H9 (cell line): ENCODE results near the gene SMURF1. TPM values are rescaled to one million over a fixed set of nuclear protein-coding genes. Genes with fewer than 3 reads are reported as not detected.

Experiments
- DNase-seq: peaks from one replicate; pipeline ENCODE4 v3.0.0-alpha.2; 2017
- H2AFZ ChIP-seq: one replicate; pipeline ENCODE4 v1.6.1; 2013; ENCODE audit warnings: mild to moderate bottlenecking, low read length, control low read depth, moderate library complexity
- H2AK5ac ChIP-seq: 2 replicates; pipeline ENCODE4 v1.6.1; 2013; ENCODE audit warnings: low read length, control low read depth, mixed read lengths; ENCODE audit not compliant: insufficient read length
- H2BK120ac ChIP-seq: one replicate; pipeline ENCODE4 v1.6.1; 2013; ENCODE audit warnings: low read depth, mild to moderate bottlenecking, low read length, control low read depth, inconsistent platforms; ENCODE audit not compliant: poor library complexity, severe bottlenecking
- H2BK12ac ChIP-seq: 2 replicates; pipeline ENCODE4 v1.6.1; 2013; ENCODE audit warnings: low read length, control low read depth, mixed read lengths, low read depth; ENCODE audit not compliant: insufficient read length
- H2BK15ac ChIP-seq: 2 replicates; pipeline ENCODE4 v1.6.1; 2013; ENCODE audit warnings: low read depth, low read length, control low read depth
- H2BK20ac ChIP-seq: one replicate; pipeline ENCODE4 v1.6.1; 2013; ENCODE audit warnings: low read depth, mild to moderate bottlenecking, low read length, control low read depth, inconsistent platforms; ENCODE audit not compliant: poor library complexity, severe bottlenecking
- H2BK5ac ChIP-seq: 2 replicates; pipeline ENCODE4 v1.6.1; 2013; ENCODE audit warnings: low read length, control low read depth, mixed read lengths; ENCODE audit not compliant: insufficient read length
- H3K14ac ChIP-seq: 2 replicates; pipeline ENCODE4 v1.6.1; 2013; ENCODE audit warnings: low read length, control low read depth; ENCODE audit not compliant: insufficient read depth
- H3K18ac ChIP-seq: 2 replicates; pipeline ENCODE4 v1.6.1; 2013; ENCODE audit warnings: low read depth, mild to moderate bottlenecking, mixed read lengths, low read length, control low read depth; ENCODE audit not compliant: insufficient read length
- H3K23ac ChIP-seq: 2 replicates; pipeline ENCODE4 v1.6.1; 2013; ENCODE audit warnings: low read length, control low read depth, mixed read lengths, low read depth; ENCODE audit not compliant: insufficient read length
- H3K23me2 ChIP-seq: 2 replicates; pipeline ENCODE4 v1.6.1; 2013; ENCODE audit warnings: low read depth, mild to moderate bottlenecking, mixed read lengths, low read length, control low read depth; ENCODE audit not compliant: insufficient read length, poor library complexity, severe bottlenecking
- H3K27ac ChIP-seq: 2 replicates; pipeline ENCODE4 v1.5.1; 2013; ENCODE audit warnings: low read length, control low read depth, mixed read lengths, low read depth; ENCODE audit not compliant: insufficient read length
- H3K27me3 ChIP-seq: 2 replicates; pipeline ENCODE4 v1.6.1; 2013; ENCODE audit warnings: low read length, control low read depth, inconsistent platforms; ENCODE audit not compliant: insufficient read depth
- H3K4ac ChIP-seq: 2 replicates; pipeline ENCODE4 v1.6.1; 2013; ENCODE audit warnings: low read depth, mild to moderate bottlenecking, control low read depth, inconsistent platforms, low read length, moderate library complexity
- H3K4me1 ChIP-seq: 2 replicates; pipeline ENCODE4 v1.6.1; 2013; ENCODE audit warnings: low read length, control low read depth, inconsistent platforms; ENCODE audit not compliant: insufficient read depth
- H3K4me2 ChIP-seq: 2 replicates; pipeline ENCODE4 v1.6.1; 2013; ENCODE audit warnings: low read length, control low read depth, mixed read lengths; ENCODE audit not compliant: insufficient read length, insufficient read depth
- H3K56ac ChIP-seq: 2 replicates; pipeline ENCODE4 v1.6.1; 2013; ENCODE audit warnings: low read depth, mild to moderate bottlenecking, mixed read lengths, low read length, control low read depth; ENCODE audit not compliant: insufficient read length
- H3K79me1 ChIP-seq: 2 replicates; pipeline ENCODE4 v1.6.1; 2013; ENCODE audit warnings: low read depth, mild to moderate bottlenecking, moderate library complexity, low read length, control low read depth, inconsistent platforms; ENCODE audit not compliant: insufficient read depth, poor library complexity, severe bottlenecking
- H3K79me2 ChIP-seq: 2 replicates; pipeline ENCODE4 v1.6.1; 2013; ENCODE audit warnings: low read length, control low read depth, inconsistent platforms; ENCODE audit not compliant: insufficient read depth
- H3K9ac ChIP-seq: 2 replicates; pipeline ENCODE4 v1.6.1; 2013; ENCODE audit warnings: low read length, control low read depth, mixed read lengths; ENCODE audit not compliant: insufficient read length; ENCODE audit errors: extremely low read depth
- H3K9me3 ChIP-seq: one replicate; pipeline ENCODE4 v1.6.1; 2013; ENCODE audit warnings: low read depth, low read length, inconsistent platforms; ENCODE audit not compliant: control insufficient read depth
- H3T11ph ChIP-seq: one replicate; pipeline ENCODE4 v1.6.1; 2013; ENCODE audit warnings: mild to moderate bottlenecking, low read length, control low read depth, inconsistent platforms
- H4K20me1 ChIP-seq: one replicate; pipeline ENCODE4 v1.6.1; 2013; ENCODE audit not compliant: control insufficient read depth, insufficient read length, insufficient read depth
- H4K5ac ChIP-seq: 2 replicates; pipeline ENCODE4 v1.6.1; 2013; ENCODE audit warnings: low read depth, mild to moderate bottlenecking, mixed read lengths, low read length, control low read depth; ENCODE audit not compliant: insufficient read length
- H4K8ac ChIP-seq: replicated peaks from 2 replicates; pipeline ENCODE4 v1.6.1; 2013; ENCODE audit warnings: low read length, control low read depth, mixed read lengths, low read depth; ENCODE audit not compliant: insufficient read length
- H4K91ac ChIP-seq: 2 replicates; pipeline ENCODE4 v1.6.1; 2013; ENCODE audit warnings: low read depth, mild to moderate bottlenecking, moderate library complexity, mixed read lengths, low read length, control low read depth; ENCODE audit not compliant: insufficient read length
- H3K27ac Mint-ChIP-seq, 3 experiments: 2 replicates in 2 of 3; 3 replicates in 1 of 3; pipeline ENCODE4 v1.8.0; 2020 to 2021; ENCODE audit warnings: mixed read lengths in 3 of 3, mild to moderate bottlenecking in 1 of 3, moderate library complexity in 1 of 3
- H3K27me3 Mint-ChIP-seq: 2 replicates; pipeline ENCODE4 v1.8.0; 2021; ENCODE audit warnings: low read depth, mild to moderate bottlenecking, moderate library complexity, mixed read lengths
- H3K36me3 Mint-ChIP-seq, 3 experiments: 2 replicates in 2 of 3; 3 replicates in 1 of 3; pipeline ENCODE4 v1.8.0; 2020 to 2021; ENCODE audit warnings: low read depth in 3 of 3, mixed read lengths in 3 of 3; ENCODE audit not compliant: insufficient read depth in 1 of 3
- H3K4me1 Mint-ChIP-seq, 2 experiments: 2 replicates each; pipeline ENCODE4 v1.8.0; 2020; ENCODE audit warnings: mixed read lengths in 2 of 2
- H3K4me3 Mint-ChIP-seq, 2 experiments: 2 replicates in 1 of 2; 3 replicates in 1 of 2; pipeline ENCODE4 v1.8.0; 2020 to 2021; ENCODE audit warnings: mild to moderate bottlenecking in 2 of 2, mixed read lengths in 2 of 2, moderate library complexity in 1 of 2
- H3K9me3 Mint-ChIP-seq, 2 experiments: 2 replicates in 1 of 2; 3 replicates in 1 of 2; pipeline ENCODE4 v1.8.0; 2020; ENCODE audit warnings: mild to moderate bottlenecking in 2 of 2, mixed read lengths in 2 of 2, moderate library complexity in 1 of 2
- total RNA-seq: library from RNA; stranded (reverse); gene quantifications from 2 replicates; pipeline ENCODE4 v1.2.1, GENCODE V29; 2021
- TF ChIP-seq, protein P1 (sequence below): fragments of 200-600 bp; sonication (generic); conservative IDR thresholded peaks from 3 replicates; pipeline ENCODE4 v1.8.0; 2021; ENCODE audit warnings: antibody characterized with exemption, mild to moderate bottlenecking

The SMURF1 gene
- total RNA-seq, 1 experiment from 2014 or later = 29.4 TPM

DNA sequence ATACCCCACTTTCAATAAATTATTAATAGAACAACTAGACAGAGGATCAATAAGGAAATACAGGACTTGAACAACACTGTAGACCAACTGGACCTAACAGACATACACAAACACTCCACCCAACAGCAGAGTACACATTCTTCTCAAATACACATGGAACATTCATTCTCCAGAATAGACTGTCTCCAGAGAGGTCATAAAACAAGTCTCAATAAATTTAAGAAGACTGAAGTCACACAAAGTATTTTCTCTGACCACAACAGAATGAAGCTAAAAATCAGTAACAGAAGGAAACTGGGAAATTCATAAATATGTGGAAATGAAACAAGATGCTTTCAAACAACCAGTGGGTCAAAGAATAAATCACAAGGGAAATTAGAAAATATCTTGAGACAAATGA lies 119.8 kb downstream of the SMURF1 start:
- Mint-ChIP-seq H3K36me3 (peaks cover 10 to 35% (median 26%) of the 10 kb centered on the region in 3 experiments; a peak in 6 of 7 replicates), H3K27me3 (peaks cover 2% of the 10 kb centered on the region; the same call in 1 of the 2 replicates), H3K27ac (no peak overlapping the region; a peak in 1 of 7 replicates), H3K9me3 (no peaks in the 10 kb centered on the region), H3K4me1 (peaks cover 13 to 14% of the 10 kb centered on the region in 2 experiments; a peak in 3 of 4 replicates), H3K4me3 (no peak overlapping the region)
- Histone ChIP-seq H3K23ac (no peak overlapping the region), H2BK12ac (no peak overlapping the region), H3K4me2 (no peak overlapping the region), H3K27me3 (no peaks in the 10 kb centered on the region), H3K56ac (no peak overlapping the region), H3K4me1 (no peaks in the 10 kb centered on the region), H2BK120ac (no peak overlapping the region), H3K4ac (no peak overlapping the region), H3K79me2 (no peaks in the 10 kb centered on the region; the same call in 1 of the 2 replicates), H2BK5ac (no peak overlapping the region), H2AFZ (no peak overlapping the region), H3K14ac (no peak overlapping the region), H3K18ac (no peak overlapping the region), H2BK15ac (no peak overlapping the region), H3K27ac (no peak overlapping the region), H3K79me1 (no peaks in the 10 kb centered on the region), H3K23me2 (no peaks in the 10 kb centered on the region), H3K9ac (no peak overlapping the region), H2BK20ac (no peak overlapping the region), H4K5ac (no peak overlapping the region), H3T11ph (no peak overlapping the region), H2AK5ac (no peak overlapping the region), H4K8ac (no peak overlapping the region), H4K91ac (no peak overlapping the region), H3K9me3 (no peaks in the 10 kb centered on the region), H4K20me1 (no peaks in the 10 kb centered on the region)
- DNase-seq = no peak
- TF ChIP-seq, protein P1, sequence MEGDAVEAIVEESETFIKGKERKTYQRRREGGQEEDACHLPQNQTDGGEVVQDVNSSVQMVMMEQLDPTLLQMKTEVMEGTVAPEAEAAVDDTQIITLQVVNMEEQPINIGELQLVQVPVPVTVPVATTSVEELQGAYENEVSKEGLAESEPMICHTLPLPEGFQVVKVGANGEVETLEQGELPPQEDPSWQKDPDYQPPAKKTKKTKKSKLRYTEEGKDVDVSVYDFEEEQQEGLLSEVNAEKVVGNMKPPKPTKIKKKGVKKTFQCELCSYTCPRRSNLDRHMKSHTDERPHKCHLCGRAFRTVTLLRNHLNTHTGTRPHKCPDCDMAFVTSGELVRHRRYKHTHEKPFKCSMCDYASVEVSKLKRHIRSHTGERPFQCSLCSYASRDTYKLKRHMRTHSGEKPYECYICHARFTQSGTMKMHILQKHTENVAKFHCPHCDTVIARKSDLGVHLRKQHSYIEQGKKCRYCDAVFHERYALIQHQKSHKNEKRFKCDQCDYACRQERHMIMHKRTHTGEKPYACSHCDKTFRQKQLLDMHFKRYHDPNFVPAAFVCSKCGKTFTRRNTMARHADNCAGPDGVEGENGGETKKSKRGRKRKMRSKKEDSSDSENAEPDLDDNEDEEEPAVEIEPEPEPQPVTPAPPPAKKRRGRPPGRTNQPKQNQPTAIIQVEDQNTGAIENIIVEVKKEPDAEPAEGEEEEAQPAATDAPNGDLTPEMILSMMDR = no peak
